Fibroblast of skin of scalp (primary cell): ENCODE measurements around the gene MTG2.
A peak's percentile ranks its signal among the peaks of the same experiment; 100 is the strongest.

Experiments
- DNase-seq: peaks from one replicate; pipeline ENCODE4 v3.0.0-alpha.2; 2013

The MTG2 gene

GRCh38 chr20:62186887-62187866 is 4.3 kb downstream of the MTG2 start:
- peak; percentile 20 for DNase-seq

- DNase-seq = no peak
Observed at GRCh38 chr20:62190639-62191411, 8.0 kb downstream of the MTG2 start.

DNA sequence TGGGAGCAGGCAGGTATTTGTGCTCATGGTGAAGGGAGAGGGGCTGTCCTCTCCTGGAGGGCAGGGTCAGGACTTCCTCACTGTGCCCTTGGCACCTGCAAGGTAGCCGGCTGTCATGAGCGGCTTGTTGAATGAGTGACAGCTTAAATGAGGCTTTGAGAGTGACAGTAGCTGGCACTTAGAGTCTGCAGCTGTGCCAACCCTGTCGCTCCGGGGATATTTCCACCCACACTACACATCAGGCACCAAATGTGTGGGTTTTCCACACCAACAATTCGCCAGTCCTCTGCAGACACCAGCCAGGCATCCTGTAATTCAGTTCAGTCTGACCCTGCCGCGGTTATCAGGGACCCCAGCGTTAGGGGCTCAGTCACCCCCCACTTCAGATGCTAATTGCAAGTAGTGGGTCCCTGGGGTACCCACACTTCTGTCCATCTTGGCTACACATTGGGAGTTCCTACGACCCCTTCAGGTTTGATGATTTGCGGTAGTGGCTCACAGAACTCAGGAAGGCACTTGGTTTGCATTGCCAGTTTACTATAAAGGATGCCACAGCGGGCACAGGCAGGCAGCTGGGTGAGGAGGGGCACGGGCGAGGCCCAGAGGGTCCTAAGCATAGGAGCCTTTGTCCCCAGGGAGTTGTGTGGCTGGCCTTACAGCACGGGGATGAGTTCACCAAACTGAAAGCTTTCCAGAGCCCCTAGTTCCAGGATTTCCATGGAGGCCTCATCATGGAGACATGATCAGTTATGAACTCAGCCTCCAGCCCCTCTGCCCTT is 9.1 kb downstream of the MTG2 start:
- DNase-seq = no peak

DNA sequence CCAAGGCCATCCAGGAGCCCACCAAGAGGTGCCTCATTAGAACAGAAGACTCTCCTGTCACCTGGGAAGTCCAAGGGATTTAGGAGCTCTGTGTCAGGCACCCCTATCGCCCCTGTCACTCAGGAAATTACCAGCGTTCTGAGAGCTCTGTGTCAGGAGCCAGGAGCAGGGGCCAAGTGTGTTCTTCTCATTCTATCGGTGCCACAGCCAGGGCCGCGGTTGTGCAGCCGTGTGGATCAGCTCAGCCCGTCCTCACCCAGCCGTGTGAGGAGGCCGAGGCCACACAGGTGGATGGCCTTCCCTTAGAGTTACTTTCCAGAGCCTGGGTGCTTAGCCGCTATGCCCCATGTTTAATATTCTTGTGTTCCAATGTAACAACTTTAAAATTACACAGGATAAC is 9.8 kb downstream of the MTG2 start:
- DNase-seq = no peak

GRCh38 chr20:62193079-62194025 is 10.5 kb downstream of the MTG2 start:
- DNase-seq = no peak

DNA sequence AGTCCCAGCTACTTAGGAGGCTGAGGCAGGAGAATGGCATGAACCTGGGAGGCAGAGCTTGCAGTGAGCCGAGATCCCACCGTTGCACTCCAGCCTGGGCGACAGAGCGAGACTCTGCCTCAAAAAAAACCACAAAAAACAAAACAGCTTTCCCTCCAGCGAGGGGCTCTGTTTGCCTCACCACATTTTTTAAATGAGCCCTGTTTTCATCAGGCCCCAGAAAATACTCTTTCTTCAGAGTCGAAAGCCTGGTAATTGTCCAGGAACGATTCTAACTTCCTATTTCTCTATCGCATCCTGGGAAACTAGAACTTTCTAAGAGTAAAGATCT is 12.2 kb downstream of the MTG2 start:
- no peak for DNase-seq

- no peak for DNase-seq
Observed at GRCh38 chr20:62195736-62196135, 12.9 kb downstream of the MTG2 start.

DNA sequence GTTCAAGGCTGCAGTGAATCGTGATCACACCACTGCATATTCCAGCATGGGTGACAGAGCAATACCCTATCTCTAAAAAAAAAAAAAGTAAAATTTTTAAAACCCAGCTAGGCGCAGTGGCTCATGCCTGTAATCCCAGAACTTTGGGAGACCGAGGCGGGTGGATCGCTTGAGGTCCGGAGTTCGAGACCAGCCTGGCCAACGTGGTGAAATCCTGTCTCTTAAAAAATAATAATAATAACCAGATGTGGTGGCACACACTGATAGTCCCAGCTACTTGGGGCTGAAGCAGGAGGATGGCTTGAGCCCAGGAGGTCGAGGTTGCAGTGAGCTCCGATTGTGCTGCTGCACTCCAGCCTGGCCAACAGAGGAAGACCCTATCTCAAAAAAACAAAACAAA is 13.5 kb downstream of the MTG2 start:
- no peak for DNase-seq

DNA sequence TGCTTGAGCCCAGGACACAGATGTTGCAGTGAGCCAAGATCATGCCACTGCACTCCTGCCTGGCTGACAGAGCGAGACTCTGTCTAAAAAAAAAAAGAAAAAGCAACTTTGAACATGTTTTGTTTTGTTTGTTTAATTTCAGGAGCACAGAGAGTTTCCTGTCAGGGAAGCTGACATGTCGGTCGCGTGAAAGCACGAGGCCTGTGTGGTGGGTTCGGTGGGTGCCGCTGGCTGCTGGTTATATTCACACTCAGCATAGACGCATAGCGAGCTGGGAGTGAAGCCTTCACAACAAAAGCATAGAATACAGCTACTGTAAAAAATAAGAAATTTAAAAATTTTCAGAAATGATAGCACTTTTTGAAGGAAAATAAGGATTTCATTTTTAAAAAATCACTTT is 14.5 kb downstream of the MTG2 start:
- DNase-seq = no peak

GRCh38 chr20:62197801-62198200 is 15.0 kb downstream of the MTG2 start:
- DNase-seq = no peak

DNA sequence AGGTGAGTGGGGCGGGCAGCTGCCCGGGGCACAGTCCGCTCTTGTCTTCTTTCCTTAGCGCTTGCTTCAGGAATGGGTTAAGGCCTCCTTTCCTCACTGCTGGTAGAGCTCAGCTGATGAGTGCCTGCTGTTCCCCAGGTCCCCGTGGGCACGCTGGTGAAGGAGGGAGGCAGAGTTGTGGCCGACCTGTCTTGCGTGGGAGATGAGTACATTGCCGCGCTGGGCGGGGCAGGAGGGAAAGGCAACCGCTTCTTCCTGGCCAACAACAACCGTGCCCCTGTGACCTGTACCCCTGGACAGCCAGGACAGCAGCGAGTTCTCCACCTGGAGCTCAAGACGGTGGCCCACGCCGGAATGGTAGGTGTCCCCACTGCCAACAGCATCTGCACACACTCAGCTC is 15.7 kb downstream of the MTG2 start:
- no peak for DNase-seq

DNA sequence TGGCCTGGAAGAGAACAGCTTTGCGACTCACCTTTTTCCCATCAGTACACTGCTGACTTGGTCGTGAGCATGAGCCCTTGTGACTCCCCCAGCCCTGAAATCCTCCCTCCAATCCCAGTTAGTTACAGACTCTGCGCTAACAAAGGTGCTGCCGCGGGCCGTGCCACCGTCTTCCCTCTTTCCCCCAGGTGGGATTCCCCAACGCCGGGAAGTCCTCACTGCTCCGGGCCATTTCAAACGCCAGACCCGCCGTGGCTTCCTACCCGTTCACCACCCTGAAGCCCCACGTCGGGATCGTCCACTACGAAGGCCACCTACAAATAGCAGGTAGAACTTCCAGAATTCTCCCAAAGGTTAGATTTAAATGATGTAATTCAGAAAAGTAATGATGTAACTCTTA is 16.1 kb downstream of the MTG2 start:
- no peak for DNase-seq

GRCh38 chr20:62200491-62201172 is 17.8 kb downstream of the MTG2 start:
- no peak for DNase-seq

GRCh38 chr20:62201173-62202082 is 18.6 kb downstream of the MTG2 start:
- DNase-seq = no peak

GRCh38 chr20:62202083-62202395 is 19.2 kb downstream of the MTG2 start:
- DNase-seq = peak; percentile 41

GRCh38 chr20:62202676-62203377 is 20.0 kb downstream of the MTG2 start:
- no peak for DNase-seq

DNA sequence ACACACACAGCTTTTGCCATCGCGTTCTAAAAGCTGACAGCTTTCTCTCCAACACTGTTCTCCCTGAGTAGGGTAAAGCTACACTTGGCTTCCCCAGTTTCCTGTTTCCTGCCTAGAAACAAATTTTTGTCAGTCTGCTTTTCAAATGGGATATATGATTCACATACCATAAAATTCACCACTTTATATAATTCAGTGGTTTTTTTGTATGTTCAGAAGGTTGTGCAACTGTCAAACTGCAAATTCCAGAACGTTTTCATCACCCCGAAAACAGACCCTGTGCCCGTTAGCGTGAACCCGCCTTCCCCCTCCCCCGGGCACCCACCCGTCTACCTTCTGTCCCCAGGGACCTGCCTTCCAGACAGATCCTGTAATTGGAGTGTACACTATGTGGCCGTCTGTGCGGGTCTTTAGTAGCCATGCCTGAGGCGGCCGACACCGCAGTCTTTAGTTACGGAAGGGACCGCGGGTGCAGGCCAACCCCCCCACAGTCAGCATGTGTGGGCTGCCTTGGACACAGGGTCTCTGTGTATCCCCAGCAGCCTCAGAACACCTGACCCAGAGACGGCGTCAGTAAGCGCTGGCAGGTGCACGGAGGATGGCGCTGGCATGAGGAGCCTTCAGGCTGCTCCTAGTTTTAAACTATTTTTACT is 20.7 kb downstream of the MTG2 start:
- DNase-seq = peak; percentile 73

DNA sequence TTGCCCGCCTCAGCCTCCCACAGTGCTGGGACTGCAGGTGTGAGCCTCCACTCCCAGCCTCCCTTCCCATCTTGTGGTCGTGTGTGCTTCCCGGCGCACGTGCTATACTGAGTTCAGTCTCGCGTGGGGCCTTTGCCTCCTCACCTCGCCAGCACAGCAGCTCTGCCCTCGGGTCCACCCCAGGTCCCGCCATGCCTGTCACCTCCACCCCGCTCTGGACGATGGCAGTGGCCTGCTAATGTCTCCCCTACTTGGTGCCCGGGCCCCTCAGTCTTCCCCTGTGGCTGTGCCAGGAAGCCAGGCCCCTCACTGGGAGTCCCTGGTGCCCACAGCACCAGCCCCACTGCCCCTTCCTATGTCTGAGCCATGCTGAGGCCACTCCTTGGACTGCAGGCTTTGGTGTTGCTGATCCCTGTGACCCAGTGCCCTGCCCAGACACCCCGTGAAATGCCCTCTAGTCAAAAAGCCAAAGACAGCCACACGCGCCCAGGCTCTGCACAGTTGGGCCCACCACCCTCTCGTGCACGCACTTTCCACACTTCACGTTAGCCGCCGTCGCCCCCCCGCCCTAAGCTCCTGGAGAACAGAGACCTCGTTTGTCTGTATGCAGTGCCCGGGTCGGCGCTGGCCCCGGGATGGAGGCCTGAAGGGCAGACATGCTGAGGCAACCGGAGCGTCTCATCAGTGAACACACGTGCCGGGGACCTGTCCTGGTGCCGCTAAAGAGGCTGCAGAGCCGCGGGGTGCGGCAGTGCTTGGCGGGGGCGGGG is 23.0 kb downstream of the MTG2 start:
- DNase-seq = no peak
